GM23248 (cell line): ENCODE measurements around the gene SEPTIN1. TPM values are rescaled to one million over a fixed set of nuclear protein-coding genes. Genes with fewer than 3 reads are reported as not detected.

Source experiments
- DNase-seq: peaks from one replicate; pipeline ENCODE4 v3.0.0-alpha.2; 2015
- H2AFZ ChIP-seq: fragments of 200-600 bp; sonication (generic); 2 replicates; pipeline ENCODE4 v1.6.1; 2016; ENCODE audit warnings: antibody characterized with exemption
- H3F3A ChIP-seq: fragments of 200-600 bp; sonication (generic); 2 replicates; pipeline ENCODE4 v1.6.1; 2016; ENCODE audit warnings: mild to moderate bottlenecking, antibody characterized with exemption, mixed run types; ENCODE audit not compliant: insufficient read depth
- H3K27ac ChIP-seq: fragments of 200-600 bp; sonication (generic); 2 replicates; pipeline ENCODE4 v1.5.1; 2016; ENCODE audit warnings: mild to moderate bottlenecking
- H3K27me3 ChIP-seq: fragments of 200-600 bp; sonication (generic); replicated peaks from 2 replicates; pipeline ENCODE4 v1.6.1; 2016; ENCODE audit warnings: mild to moderate bottlenecking; ENCODE audit not compliant: insufficient read depth
- H3K36me3 ChIP-seq: fragments of 200-600 bp; sonication (generic); 2 replicates; pipeline ENCODE4 v1.6.1; 2016; ENCODE audit warnings: low read depth, mild to moderate bottlenecking
- H3K4me1 ChIP-seq: fragments of 200-600 bp; sonication (generic); 2 replicates; pipeline ENCODE4 v1.6.1; 2016; ENCODE audit warnings: mild to moderate bottlenecking; ENCODE audit not compliant: insufficient read depth
- H3K4me2 ChIP-seq: fragments of 200-600 bp; sonication (generic); one replicate; pipeline ENCODE4 v1.6.1; 2016; ENCODE audit warnings: mild to moderate bottlenecking; ENCODE audit not compliant: unreplicated experiment
- H3K4me3 ChIP-seq: fragments of 200-600 bp; sonication (generic); 2 replicates; pipeline ENCODE4 v1.5.1; 2016; ENCODE audit warnings: mild to moderate bottlenecking
- H3K79me2 ChIP-seq: fragments of 200-600 bp; sonication (generic); 2 replicates; pipeline ENCODE4 v1.6.1; 2016; ENCODE audit warnings: mild to moderate bottlenecking; ENCODE audit not compliant: insufficient read depth
- H3K9ac ChIP-seq: fragments of 200-600 bp; sonication (generic); 2 replicates; pipeline ENCODE4 v1.6.1; 2016; ENCODE audit warnings: mild to moderate bottlenecking
- H3K9me2 ChIP-seq: fragments of 200-600 bp; sonication (generic); 2 replicates; pipeline ENCODE4 v1.6.1; 2016; ENCODE audit warnings: mixed run types, mild to moderate bottlenecking, moderate library complexity; ENCODE audit not compliant: insufficient read depth
- H3K9me3 ChIP-seq: fragments of 200-600 bp; sonication (generic); one replicate; pipeline ENCODE4 v1.6.1; 2017; ENCODE audit warnings: low read depth
- H4K20me1 ChIP-seq: fragments of 200-600 bp; sonication (generic); 2 replicates; pipeline ENCODE4 v1.6.0; 2016; ENCODE audit not compliant: insufficient read depth
- EZH2 ChIP-seq: fragments of 200-600 bp; sonication (generic); IDR thresholded peaks from 2 replicates; pipeline ENCODE4 v1.6.1; 2018; ENCODE audit warnings: antibody characterized with exemption, mild to moderate bottlenecking; ENCODE audit not compliant: insufficient read depth, poor library complexity, severe bottlenecking
- EZH2phosphoT487 ChIP-seq: fragments of 200-600 bp; sonication (generic); IDR thresholded peaks from 2 replicates; pipeline ENCODE4 v1.6.1; 2018; ENCODE audit warnings: antibody characterized with exemption, moderate library complexity, mild to moderate bottlenecking, low read depth; ENCODE audit not compliant: insufficient read depth
- WGBS, 2 experiments: methylation state at CpG; one replicate each; pipeline ENCODE4 v1.1.6; 2015 to 2017; ENCODE audit warnings: low lambda C conversion rate in 2 of 2, low coverage in 1 of 2; ENCODE audit errors: missing lambda C conversion rate in 2 of 2; 5-methylcytosine and 5-hydroxymethylcytosine counted together
- in situ Hi-C: fragments of 300-500 bp; cut with MboI; formaldehyde crosslinking; loops from 2 replicates; pipeline ENCODE4 v1.15.0; 2020
- polyA plus RNA-seq: library from polyadenylated mRNA; unstranded; fragments of >200 nt; fragmentation: Nextera tagmentation; extraction: Ambion mirVana; gene quantifications from 2 replicates; pipeline ENCODE4 v1.2.1, GENCODE V29; 2016
- total RNA-seq: library from RNA; depleted of rRNA; stranded (reverse); fragments of >200 nt; shearing (Covaris generic); gene quantifications from 2 replicates; pipeline ENCODE4 v1.2.3, GENCODE V29; 2014

SEPTIN1 gene
- total and polyA plus RNA-seq, 2 experiments from 2014 or later: 1.9 TPM; not detected in 1

DNA sequence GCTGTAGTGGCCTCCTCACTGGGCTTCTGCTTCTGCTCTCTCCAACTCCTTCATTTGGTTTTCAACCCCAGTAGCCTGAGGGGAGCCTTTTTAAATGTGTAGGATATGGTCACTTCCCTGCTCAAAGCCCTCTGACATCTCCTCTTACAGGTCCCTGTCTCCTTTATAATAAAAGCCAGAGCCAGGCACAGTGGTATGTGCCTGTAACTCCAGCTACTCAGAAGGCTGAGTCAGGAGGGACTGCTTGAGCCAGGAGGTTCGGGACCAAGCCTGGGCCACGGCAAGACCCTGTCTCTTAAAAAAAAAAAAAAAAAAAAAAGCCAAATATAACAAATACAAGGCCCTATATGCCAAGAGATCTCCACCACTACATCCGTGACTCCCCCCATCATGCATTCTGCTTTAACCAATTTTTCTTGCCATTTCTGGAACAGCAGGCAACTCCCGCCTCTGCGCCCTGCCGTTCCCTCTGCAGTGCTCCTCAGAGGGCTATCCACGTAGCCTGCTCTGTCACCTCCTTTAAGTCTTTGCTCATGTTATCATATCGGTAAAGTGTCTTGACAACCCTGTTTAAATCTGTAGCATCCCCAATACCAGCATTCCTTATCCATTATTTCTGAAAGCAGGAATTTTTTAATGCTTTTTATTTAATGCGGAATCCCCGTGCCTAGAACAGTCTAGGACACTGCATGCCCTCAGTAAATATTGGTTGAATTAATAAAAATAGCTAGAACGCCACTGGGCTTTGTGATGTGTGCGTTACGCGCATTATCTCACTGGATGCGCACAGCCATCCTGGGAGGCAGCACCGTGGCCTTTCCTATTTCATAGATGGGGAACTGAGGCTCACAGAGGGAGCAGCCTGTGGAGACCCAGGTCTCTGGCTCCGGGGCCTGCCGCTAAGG is 34.5 kb upstream of the SEPTIN1 start:
- peaks cover 22% of the 10 kb centered on the region for H3K79me2 ChIP-seq
- H3K36me3 ChIP-seq: peaks cover 5% of the 10 kb centered on the region; the same call in 1 of the 2 replicates
- peak overlapping the region; percentile 69 for H3K4me3 ChIP-seq
- H3K9ac ChIP-seq: peak overlapping the region; percentile 58
- WGBS, 2 experiments: 58 to 62% methylated on average over 18 of the region's 18 CpGs
- in situ Hi-C loops: loop anchor here (25.0 kb wide), 1 partner anchor 305 kb away; the partner anchor contains the start of genes GDPD3 and MAPK3
- no peaks in the 10 kb centered on the region for H4K20me1 ChIP-seq
- H3K27ac ChIP-seq: peak overlapping the region; percentile 2; the same call in 1 of the 2 replicates
- H3F3A ChIP-seq: peaks cover 24% of the 10 kb centered on the region
- H2AFZ ChIP-seq: peak overlapping the region; percentile 60
- DNase-seq: peak; percentile 28
- no peaks in the 10 kb centered on the region for H3K9me3 ChIP-seq
- H3K4me1 ChIP-seq: no peaks in the 10 kb centered on the region
- H3K27me3 ChIP-seq: no peaks in the 10 kb centered on the region
- TF ChIP-seq EZH2: no peak
- no peak for TF ChIP-seq EZH2phosphoT487
- no peaks in the 10 kb centered on the region for H3K9me2 ChIP-seq
- H3K4me2 ChIP-seq: peak overlapping the region; percentile 65

DNA sequence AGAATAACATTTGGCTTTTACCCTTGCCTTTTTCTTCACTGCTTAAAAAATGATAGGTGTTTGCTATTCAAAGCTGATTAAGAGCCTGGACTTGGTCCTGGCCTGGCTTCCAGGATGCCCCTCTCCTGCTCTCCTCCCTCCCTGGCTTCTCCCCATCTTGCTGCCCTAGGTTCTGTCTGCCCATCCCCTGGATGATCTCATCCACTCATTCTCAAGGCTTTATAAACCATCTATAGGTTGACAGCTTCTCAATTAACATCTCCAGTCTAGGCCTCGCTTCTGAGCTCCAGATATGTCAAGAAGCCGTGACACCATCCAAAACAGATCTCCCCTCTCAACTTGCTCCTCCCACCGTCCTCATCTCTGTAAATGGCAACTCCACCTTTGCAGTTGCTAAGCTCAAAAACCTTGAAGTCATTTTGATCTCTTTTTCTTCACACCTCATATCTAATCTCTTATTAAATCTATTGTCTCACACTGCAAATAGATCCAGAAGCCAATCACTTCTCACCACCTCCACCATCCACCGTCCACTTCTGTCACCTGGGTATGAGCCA is 33.8 kb upstream of the SEPTIN1 start:
- no peak overlapping the region for H3K4me2 ChIP-seq
- H3K9me2 ChIP-seq: no peaks in the 10 kb centered on the region
- in situ Hi-C loops: loop anchor here (25.0 kb wide), 1 partner anchor 304 kb away; the partner anchor contains the start of genes GDPD3 and MAPK3
- H3K27ac ChIP-seq: no peak overlapping the region
- peaks cover 24% of the 10 kb centered on the region for H3F3A ChIP-seq
- H3K4me1 ChIP-seq: no peaks in the 10 kb centered on the region
- H3K79me2 ChIP-seq: peaks cover 26% of the 10 kb centered on the region
- TF ChIP-seq EZH2phosphoT487: no peak
- no peak for TF ChIP-seq EZH2
- 94 to 95% methylated on average over 4 of the region's 4 CpGs for WGBS, 2 experiments
- DNase-seq: no peak
- no peak overlapping the region for H2AFZ ChIP-seq
- H3K27me3 ChIP-seq: no peaks in the 10 kb centered on the region
- no peaks in the 10 kb centered on the region for H3K9me3 ChIP-seq
- no peak overlapping the region for H3K4me3 ChIP-seq
- H4K20me1 ChIP-seq: no peaks in the 10 kb centered on the region
- H3K9ac ChIP-seq: no peak overlapping the region
- peaks cover 5% of the 10 kb centered on the region; the same call in 1 of the 2 replicates for H3K36me3 ChIP-seq

DNA sequence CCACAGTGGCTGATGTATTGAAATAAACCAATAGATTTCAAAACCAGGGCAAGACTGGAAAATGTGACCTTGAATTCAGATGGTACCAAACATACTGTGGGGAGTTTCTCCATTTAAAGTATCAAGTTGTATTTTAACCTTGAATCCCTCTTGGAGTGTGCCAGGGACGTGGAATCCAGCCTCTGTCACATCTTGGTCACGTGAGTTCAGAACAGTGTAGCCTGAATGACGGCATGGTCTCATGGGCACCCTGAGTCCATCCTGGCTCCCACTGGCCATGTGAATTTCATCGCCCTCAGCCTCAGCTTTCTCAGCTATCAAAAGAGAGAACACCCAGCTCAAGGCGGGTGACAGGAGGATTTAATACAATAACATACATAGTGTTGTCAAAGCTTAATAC is 31.8 kb upstream of the SEPTIN1 start:
- no peak for DNase-seq
- Histone ChIP-seq H3K79me2 (peaks cover 38% of the 10 kb centered on the region), H3K9me2 (no peaks in the 10 kb centered on the region), H3K27me3 (no peaks in the 10 kb centered on the region), H3K4me3 (no peak overlapping the region), H3K9me3 (no peaks in the 10 kb centered on the region), H4K20me1 (no peaks in the 10 kb centered on the region), H3K9ac (no peak overlapping the region), H3K4me2 (no peak overlapping the region), H3K36me3 (peaks cover 5% of the 10 kb centered on the region; the same call in 1 of the 2 replicates), H3K27ac (no peak overlapping the region), H3K4me1 (peaks cover 6% of the 10 kb centered on the region), H3F3A (peaks cover 23% of the 10 kb centered on the region), H2AFZ (no peak overlapping the region)
- in situ Hi-C loops: loop anchor here (25.0 kb wide), 1 partner anchor 302 kb away; the partner anchor contains the start of genes GDPD3 and MAPK3
- TF ChIP-seq EZH2phosphoT487 (no peak), EZH2 (no peak)
- WGBS, 2 experiments: 88% methylated on average over 5 of the region's 5 CpGs

DNA sequence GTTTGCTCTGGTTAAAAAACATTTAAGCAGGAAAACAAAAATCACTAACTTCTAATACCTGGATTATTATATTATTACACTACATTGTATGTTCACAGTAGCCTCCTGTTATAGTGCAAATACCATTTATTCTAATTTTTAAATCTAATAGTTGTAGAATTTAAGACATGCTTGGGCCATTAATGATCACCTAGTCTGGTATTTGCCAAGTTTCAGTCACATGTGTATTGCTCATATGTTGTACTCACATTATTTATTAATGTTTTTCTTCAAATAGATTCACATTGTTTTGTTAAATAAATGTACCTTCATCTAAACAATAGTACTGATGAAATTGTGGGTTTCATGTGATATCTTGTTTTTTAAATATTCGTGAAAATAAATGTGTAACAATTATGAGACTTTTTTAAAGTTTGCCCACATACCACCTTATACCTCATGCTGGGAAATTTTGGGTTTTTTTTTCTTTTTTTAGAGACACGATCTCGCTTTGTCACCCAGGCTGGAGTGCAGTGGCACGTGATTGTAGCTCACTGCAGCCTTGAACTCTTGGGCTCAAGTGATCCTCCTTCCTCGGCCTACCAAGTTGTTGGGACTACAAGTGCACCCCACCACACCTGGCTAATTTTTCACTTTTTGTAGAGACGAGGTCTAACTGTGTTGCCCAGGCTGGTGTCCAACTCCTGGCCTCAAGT is 30.9 kb upstream of the SEPTIN1 start:
- peaks cover 15% of the 10 kb centered on the region for H3K4me1 ChIP-seq
- no peak overlapping the region for H3K27ac ChIP-seq
- WGBS, 2 experiments: 79 to 80% methylated on average over 6 of the region's 6 CpGs
- no peak for DNase-seq
- H3K4me2 ChIP-seq: no peak overlapping the region
- no peaks in the 10 kb centered on the region for H3K9me3 ChIP-seq
- peaks cover 26% of the 10 kb centered on the region for H3F3A ChIP-seq
- in situ Hi-C loops: loop anchor here (25.0 kb wide), 1 partner anchor 301 kb away; the partner anchor contains the start of genes GDPD3 and MAPK3
- H3K36me3 ChIP-seq: peaks cover 5% of the 10 kb centered on the region; the same call in 1 of the 2 replicates
- H3K9me2 ChIP-seq: no peaks in the 10 kb centered on the region
- no peak overlapping the region for H3K9ac ChIP-seq
- TF ChIP-seq EZH2 (no peak), EZH2phosphoT487 (no peak)
- H3K79me2 ChIP-seq: peaks cover 47% of the 10 kb centered on the region
- H2AFZ ChIP-seq: no peak overlapping the region
- no peak overlapping the region for H3K4me3 ChIP-seq
- H4K20me1 ChIP-seq: no peaks in the 10 kb centered on the region
- no peaks in the 10 kb centered on the region for H3K27me3 ChIP-seq
